ENCODE measurements around the gene REXO5. TPM values are rescaled to one million over a fixed set of nuclear protein-coding genes. Genes with fewer than 3 reads are reported as not detected.
A peak's percentile ranks its signal among the peaks of the same experiment; 100 is the strongest.
"Not testable (repeated sequence)": the region's sequence is repeated elsewhere in the genome, so short reads cannot be mapped to it uniquely, and the experiment has no call there.

The REXO5 gene
- total RNA-seq, 1 donor from 2014 or later: 4.0 TPM

DNA sequence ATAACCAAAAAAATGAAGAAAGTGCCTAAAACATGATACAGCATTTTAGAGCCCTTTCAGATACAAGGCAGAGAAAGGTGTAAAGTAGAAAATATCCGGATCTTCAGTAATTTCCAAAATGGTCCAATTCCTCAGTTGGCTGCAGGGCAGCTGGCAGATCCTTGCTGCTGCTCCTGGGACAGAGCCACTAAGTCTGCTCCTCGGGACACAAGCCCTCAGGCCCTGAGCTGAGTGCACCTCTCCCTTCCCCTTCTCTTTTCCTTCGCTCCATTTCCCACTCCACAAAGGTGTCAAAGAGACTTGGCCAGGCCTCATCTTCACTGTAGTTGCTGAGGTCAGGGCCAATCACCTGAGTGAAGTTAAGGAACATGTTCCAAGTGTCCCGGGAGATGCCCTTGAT is 53.4 kb downstream of the REXO5 start:
- H3K36me3 Mint-ChIP-seq (ENCODE audit: low read depth): peaks cover 40% of the 10 kb centered on the region
- no peak for DNase-seq (ENCODE audit: low spot score)
- peaks cover 2% of the 10 kb centered on the region for H3K9me3 Mint-ChIP-seq (ENCODE audit: low read depth)
- TF ChIP-seq, protein P1, sequence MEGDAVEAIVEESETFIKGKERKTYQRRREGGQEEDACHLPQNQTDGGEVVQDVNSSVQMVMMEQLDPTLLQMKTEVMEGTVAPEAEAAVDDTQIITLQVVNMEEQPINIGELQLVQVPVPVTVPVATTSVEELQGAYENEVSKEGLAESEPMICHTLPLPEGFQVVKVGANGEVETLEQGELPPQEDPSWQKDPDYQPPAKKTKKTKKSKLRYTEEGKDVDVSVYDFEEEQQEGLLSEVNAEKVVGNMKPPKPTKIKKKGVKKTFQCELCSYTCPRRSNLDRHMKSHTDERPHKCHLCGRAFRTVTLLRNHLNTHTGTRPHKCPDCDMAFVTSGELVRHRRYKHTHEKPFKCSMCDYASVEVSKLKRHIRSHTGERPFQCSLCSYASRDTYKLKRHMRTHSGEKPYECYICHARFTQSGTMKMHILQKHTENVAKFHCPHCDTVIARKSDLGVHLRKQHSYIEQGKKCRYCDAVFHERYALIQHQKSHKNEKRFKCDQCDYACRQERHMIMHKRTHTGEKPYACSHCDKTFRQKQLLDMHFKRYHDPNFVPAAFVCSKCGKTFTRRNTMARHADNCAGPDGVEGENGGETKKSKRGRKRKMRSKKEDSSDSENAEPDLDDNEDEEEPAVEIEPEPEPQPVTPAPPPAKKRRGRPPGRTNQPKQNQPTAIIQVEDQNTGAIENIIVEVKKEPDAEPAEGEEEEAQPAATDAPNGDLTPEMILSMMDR (IDR thresholded peaks at IDR 0.05): no peak
- H3K4me1 Mint-ChIP-seq (ENCODE audit: low read depth): peaks cover 49% of the 10 kb centered on the region
- H3K4me3 Mint-ChIP-seq (ENCODE audit: unreplicated experiment): no peak overlapping the region
- H3K27ac Mint-ChIP-seq (ENCODE audit: unreplicated experiment): peak overlapping the region; percentile 72
- no peaks in the 10 kb centered on the region for H3K27me3 Mint-ChIP-seq (ENCODE audit: low read depth)

DNA sequence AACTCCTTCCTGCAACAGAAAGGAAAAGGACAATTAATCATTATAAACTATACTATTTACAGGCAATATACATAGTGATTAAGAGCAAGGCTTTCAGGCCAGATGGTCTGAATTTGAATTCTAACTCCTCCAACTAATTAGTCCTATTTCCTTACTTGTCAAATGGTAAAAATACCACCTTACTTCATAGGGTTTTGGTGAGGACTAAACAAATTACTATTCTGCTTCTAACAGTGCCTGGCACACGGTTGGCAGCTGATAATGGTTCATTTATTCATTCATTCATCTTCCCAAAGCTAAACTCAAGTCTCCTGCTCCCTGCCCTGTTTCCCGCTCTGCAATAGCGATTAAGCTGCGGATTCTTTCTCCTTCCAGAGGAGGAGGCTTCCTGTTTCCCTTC is 54.0 kb downstream of the REXO5 start:
- H3K4me1 Mint-ChIP-seq (ENCODE audit: low read depth): peaks cover 54% of the 10 kb centered on the region
- no peaks in the 10 kb centered on the region for H3K27me3 Mint-ChIP-seq (ENCODE audit: low read depth)
- H3K36me3 Mint-ChIP-seq (ENCODE audit: low read depth): peaks cover 36% of the 10 kb centered on the region
- TF ChIP-seq, protein P1 (IDR thresholded peaks at IDR 0.05): no peak
- no peak for DNase-seq (ENCODE audit: low spot score)
- peaks cover 2% of the 10 kb centered on the region for H3K9me3 Mint-ChIP-seq (ENCODE audit: low read depth)
- no peak overlapping the region for H3K4me3 Mint-ChIP-seq (ENCODE audit: unreplicated experiment)
- H3K27ac Mint-ChIP-seq (ENCODE audit: unreplicated experiment): no peak overlapping the region

DNA sequence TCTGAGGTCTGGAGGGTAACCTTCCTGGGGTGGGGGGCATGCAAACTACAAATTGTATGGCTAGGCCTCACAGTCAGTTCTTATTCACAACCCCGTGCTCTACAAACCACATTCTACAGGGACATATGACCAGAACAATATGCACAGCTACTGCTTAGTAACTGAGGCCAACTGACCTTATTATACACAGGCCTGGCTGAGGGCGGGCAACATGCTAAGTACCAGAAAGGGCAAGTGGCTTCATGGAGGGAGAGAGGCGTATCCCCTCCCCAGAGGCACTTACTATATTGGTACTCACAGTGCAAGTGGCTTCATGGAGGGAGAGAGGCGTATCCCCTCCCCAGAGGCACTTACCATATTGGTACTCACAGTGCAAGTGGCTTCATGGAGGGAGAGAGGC is 54.7 kb downstream of the REXO5 start:
- not testable (repeated sequence) for H3K27ac Mint-ChIP-seq (ENCODE audit: unreplicated experiment); H3K9me3 Mint-ChIP-seq (ENCODE audit: low read depth); DNase-seq (ENCODE audit: low spot score); H3K4me3 Mint-ChIP-seq (ENCODE audit: unreplicated experiment); H3K27me3 Mint-ChIP-seq (ENCODE audit: low read depth)
- H3K36me3 Mint-ChIP-seq (ENCODE audit: low read depth): peaks cover 32% of the 10 kb centered on the region
- H3K4me1 Mint-ChIP-seq (ENCODE audit: low read depth): peaks cover 56% of the 10 kb centered on the region

GRCh38 chr16:20862162-20862960 is 56.0 kb downstream of the REXO5 start:
- peaks cover 23% of the 10 kb centered on the region for H3K36me3 Mint-ChIP-seq (ENCODE audit: low read depth)
- H3K9me3 Mint-ChIP-seq (ENCODE audit: low read depth): peaks cover 2% of the 10 kb centered on the region
- H3K27ac Mint-ChIP-seq (ENCODE audit: unreplicated experiment): peak overlapping the region; percentile 49
- no peaks in the 10 kb centered on the region for H3K27me3 Mint-ChIP-seq (ENCODE audit: low read depth)
- TF ChIP-seq, protein P1 (IDR thresholded peaks at IDR 0.05): no peak
- no peak overlapping the region for H3K4me3 Mint-ChIP-seq (ENCODE audit: unreplicated experiment)
- no peak for DNase-seq (ENCODE audit: low spot score)
- peaks cover 65% of the 10 kb centered on the region for H3K4me1 Mint-ChIP-seq (ENCODE audit: low read depth)

- not testable (repeated sequence) for H3K9me3 Mint-ChIP-seq (ENCODE audit: low read depth); DNase-seq (ENCODE audit: low spot score); H3K4me3 Mint-ChIP-seq (ENCODE audit: unreplicated experiment); H3K27me3 Mint-ChIP-seq (ENCODE audit: low read depth)
- Mint-ChIP-seq H3K27ac (ENCODE audit: unreplicated experiment) (peak overlapping the region; percentile 80), H3K4me1 (ENCODE audit: low read depth) (peaks cover 81% of the 10 kb centered on the region), H3K36me3 (ENCODE audit: low read depth) (peaks cover 22% of the 10 kb centered on the region)
Observed at GRCh38 chr16:20864376-20864775, 58.0 kb downstream of the REXO5 start.

GRCh38 chr16:20865420-20866131 is 59.2 kb downstream of the REXO5 start:
- peaks cover 14% of the 10 kb centered on the region for H3K36me3 Mint-ChIP-seq (ENCODE audit: low read depth)
- H3K4me1 Mint-ChIP-seq (ENCODE audit: low read depth): peaks cover 81% of the 10 kb centered on the region
- H3K9me3 Mint-ChIP-seq (ENCODE audit: low read depth): peaks cover 2% of the 10 kb centered on the region
- no peak overlapping the region for H3K4me3 Mint-ChIP-seq (ENCODE audit: unreplicated experiment)
- TF ChIP-seq, protein P1 (IDR thresholded peaks at IDR 0.05): no peak
- H3K27ac Mint-ChIP-seq (ENCODE audit: unreplicated experiment): peak overlapping the region; percentile 96
- DNase-seq (ENCODE audit: low spot score): no peak
- H3K27me3 Mint-ChIP-seq (ENCODE audit: low read depth): no peaks in the 10 kb centered on the region
